NCI-H82 treated with DMSO at 0.1 percent for 48 hours (cell line): Measurements from ENCODE around the gene GGT1.
"Not testable (repeated sequence)": the region's sequence is repeated elsewhere in the genome, so short reads cannot be mapped to it uniquely, and the experiment has no call there.

Experiments
- DNase-seq: peaks from one replicate; lab custom pipeline; 2025; ENCODE audit not compliant: unreplicated experiment; lab: John Stamatoyannopoulos, UW

The GGT1 gene

GRCh38 chr22:24633231-24634023 is 30.4 kb downstream of the GGT1 start:
- not testable (repeated sequence) for DNase-seq

DNA sequence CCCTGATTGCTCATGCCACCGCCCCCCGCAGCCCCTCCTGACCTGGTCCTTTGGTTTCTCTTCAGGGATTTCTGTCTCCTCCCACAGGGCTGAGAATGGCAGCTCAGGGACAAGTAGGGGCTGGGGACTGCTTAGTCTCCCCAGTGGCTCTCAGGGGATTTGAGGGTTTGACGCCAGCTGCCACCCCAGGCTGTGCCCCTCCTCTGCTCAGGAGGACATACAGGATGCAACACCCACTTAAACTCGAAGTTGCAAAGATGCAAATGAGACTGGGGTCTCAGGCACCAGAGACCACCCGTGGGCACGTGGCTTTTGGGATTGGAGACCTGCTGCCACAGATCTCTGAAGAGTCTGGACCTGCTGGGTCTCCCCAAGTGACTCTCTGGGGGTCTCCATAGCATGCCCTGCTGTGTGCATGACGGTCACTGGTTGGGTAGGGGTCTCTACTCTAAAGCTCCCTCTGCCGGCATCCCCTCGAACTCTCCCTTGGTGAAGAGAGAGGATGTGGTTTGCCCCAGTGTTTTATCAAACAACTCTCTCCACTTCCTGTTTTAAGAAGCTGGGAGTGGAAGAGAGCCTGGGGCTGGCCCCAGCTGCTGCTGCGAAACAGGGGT is 31.9 kb downstream of the GGT1 start:
- DNase-seq: not testable (repeated sequence)

DNA sequence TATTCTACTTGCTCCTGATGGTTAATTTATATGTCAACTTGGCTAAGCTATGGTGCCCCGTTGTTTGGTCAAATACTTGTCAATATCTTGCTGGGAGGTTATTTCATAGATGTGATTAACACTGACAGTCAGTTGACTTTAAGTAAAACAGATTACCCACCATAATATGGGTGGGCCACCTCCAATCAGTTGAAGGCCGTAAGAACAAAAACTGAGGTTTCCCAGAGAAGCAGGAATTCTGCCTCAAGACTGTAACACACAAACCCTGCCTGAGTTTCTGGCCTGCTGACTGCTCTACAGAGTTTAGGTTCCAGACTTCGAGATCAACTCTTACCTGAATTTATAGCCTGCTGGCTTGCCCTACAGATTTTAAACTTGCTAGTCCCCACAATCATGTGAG is 33.5 kb downstream of the GGT1 start:
- DNase-seq: not testable (repeated sequence)

DNA sequence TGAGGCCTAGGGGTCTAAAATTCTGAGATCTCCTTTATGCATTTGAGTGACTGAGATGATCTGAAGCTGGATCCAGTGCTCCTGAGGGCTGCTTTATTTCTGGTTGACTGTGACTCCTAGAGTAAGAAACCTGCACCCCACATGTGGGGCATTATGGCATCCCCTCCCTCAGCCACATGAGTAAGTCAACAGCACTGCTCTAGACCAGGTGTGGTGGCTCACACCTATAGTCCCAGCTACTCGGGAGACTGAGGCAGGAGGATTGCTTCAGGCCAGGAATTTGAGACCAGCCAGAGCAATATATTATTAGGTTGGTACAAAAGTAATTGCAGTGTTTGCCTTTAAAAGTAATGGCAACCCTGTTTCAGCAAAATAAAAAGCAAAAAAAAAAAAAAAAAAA is 39.3 kb downstream of the GGT1 start:
- DNase-seq: not testable (repeated sequence)

- DNase-seq: not testable (repeated sequence)
Measured at GRCh38 chr22:24644409-24644808, 41.4 kb downstream of the GGT1 start.

DNA sequence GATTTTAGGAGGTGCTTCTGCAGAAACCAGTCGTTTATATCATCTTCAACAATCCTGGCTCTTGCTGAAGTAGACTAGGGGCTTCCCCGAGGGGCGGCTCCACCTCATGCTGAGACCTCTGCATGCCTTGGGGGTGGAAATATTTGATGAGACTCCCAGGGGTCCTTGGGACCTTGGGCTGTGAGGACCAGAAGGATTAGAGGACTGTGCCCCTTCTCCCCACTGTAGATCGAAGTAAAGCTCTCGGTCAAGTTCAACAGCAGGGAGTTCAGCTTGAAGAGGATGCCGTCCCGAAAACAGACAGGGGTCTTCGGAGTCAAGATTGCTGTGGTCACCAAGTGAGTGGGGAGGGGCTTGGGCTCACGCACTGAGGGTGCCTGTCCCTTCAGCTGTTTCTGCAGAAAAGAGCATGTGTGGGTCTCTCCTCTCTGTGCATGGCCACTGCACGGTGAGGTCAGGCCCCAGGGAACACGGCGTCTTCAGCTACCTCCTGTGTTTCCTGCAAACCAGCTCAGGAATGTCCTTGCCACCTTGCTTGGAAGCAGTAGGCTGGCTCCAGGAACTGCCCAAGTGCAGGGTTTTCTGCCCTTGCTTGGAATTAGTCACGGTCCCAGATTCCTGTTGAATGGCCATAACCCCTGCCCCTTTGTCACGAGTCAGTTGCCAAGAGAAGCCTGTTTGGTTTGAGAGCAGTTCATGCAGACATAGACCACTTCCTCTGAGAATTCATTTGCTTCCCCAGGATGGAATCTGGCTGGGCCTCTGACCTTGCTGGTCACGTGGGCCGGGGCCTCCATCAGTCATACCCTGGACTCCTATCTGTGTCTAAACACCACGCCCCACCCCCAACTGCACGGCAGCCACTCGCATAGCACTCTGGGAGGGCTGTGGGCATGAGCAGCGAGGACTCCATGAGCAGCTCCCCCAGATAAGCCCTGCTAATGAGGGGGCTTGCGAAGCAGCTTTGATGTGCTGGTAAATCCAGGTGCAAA is 42.7 kb downstream of the GGT1 start:
- not testable (repeated sequence) for DNase-seq

DNA sequence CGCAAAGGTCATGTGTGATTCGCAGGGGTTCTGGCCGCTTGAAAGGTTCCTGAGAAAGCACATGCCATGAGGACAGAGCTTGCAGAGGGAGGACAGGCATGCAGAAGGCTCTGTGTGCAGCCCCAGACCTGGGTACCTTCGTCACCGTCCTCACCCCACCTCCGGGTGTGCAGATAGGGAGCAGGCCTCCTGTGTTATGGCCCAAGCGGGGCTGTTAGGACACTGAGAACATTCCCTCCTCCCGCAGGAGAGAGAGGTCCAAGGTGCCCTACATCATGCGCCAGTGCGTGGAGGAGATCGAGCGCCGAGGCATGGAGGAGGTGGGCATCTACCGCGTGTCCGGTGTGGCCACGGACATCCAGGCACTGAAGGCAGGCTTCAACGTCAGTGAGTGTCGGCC is 43.8 kb downstream of the GGT1 start:
- not testable (repeated sequence) for DNase-seq

- not testable (repeated sequence) for DNase-seq
Measured at GRCh38 chr22:24649371-24649770, 46.4 kb downstream of the GGT1 start.

GRCh38 chr22:24650884-24651283 is 47.9 kb downstream of the GGT1 start:
- DNase-seq: not testable (repeated sequence)

- DNase-seq: not testable (repeated sequence)
Measured at GRCh38 chr22:24665395-24665794, 62.4 kb downstream of the GGT1 start.

- DNase-seq: not testable (repeated sequence)
Measured at GRCh38 chr22:24667904-24668303, 64.9 kb downstream of the GGT1 start.

- DNase-seq: not testable (repeated sequence)
Measured at GRCh38 chr22:24672532-24672931, 69.5 kb downstream of the GGT1 start.
